ENCODE results near the gene MORN1. TPM values are rescaled to one million over a fixed set of nuclear protein-coding genes. Genes with fewer than 3 reads are reported as not detected.

The MORN1 gene
- total and polyA plus RNA-seq, 10 of the 15 experiments (the other 5 are each of a cell fraction or from before 2014, with no cell fraction given) = 0.76 to 7.9 (median 5.5) TPM

- CTCF ChIA-PET = interaction anchor here (2.5 kb wide), 1 partner anchor 67 kb away, joined by 8 read pairs; no protein-coding TSS in a partner anchor
- FAIRE-seq (no peak), DNase-seq (ENCODE audit: low read depth, low spot score) (no peak), ATAC-seq (no peak)
- TF ChIP-seq CHD2 (IDR thresholded peaks at IDR 0.05; ENCODE audit: borderline replicate concordance, low read depth, low read length) (no peak), GABPA (IDR thresholded peaks at IDR 0.05; ENCODE audit: low read depth) (no peak), FOXM1 (IDR thresholded peaks at IDR 0.05; ENCODE audit: low read depth, low read length) (no peak), IKZF1 (conservative IDR thresholded peaks at IDR 0.05) (no peak), USF1 (IDR thresholded peaks at IDR 0.05; ENCODE audit: borderline replicate concordance, extremely low read length, insufficient read depth, low read depth, low read length) (no peak), POLR2A (IDR thresholded peaks at IDR 0.05; ENCODE audit: low read depth, low read length) (no peak), NR2C1 (IDR thresholded peaks at IDR 0.05) (no peak), CEBPB (IDR thresholded peaks at IDR 0.05; ENCODE audit: borderline replicate concordance in 1 of 2, low read depth in 2 of 2, low read length in 2 of 2) (no peak), HDAC2 (IDR thresholded peaks at IDR 0.05) (no peak), TAF1 (IDR thresholded peaks at IDR 0.05; ENCODE audit: borderline replicate concordance, low read depth, low read length) (no peak), ZNF384 (IDR thresholded peaks at IDR 0.05; ENCODE audit: borderline replicate concordance, low read depth, low read length) (no peak), KDM1A (IDR thresholded peaks at IDR 0.05; ENCODE audit: borderline replicate concordance) (no peak), CREB1 (IDR thresholded peaks at IDR 0.05; ENCODE audit: low read depth) (no peak), YBX1 (IDR thresholded peaks at IDR 0.05) (no peak), NFYA (IDR thresholded peaks at IDR 0.05; ENCODE audit: borderline replicate concordance, low read depth, low read length) (no peak)
- TF ChIP-seq, protein P1, sequence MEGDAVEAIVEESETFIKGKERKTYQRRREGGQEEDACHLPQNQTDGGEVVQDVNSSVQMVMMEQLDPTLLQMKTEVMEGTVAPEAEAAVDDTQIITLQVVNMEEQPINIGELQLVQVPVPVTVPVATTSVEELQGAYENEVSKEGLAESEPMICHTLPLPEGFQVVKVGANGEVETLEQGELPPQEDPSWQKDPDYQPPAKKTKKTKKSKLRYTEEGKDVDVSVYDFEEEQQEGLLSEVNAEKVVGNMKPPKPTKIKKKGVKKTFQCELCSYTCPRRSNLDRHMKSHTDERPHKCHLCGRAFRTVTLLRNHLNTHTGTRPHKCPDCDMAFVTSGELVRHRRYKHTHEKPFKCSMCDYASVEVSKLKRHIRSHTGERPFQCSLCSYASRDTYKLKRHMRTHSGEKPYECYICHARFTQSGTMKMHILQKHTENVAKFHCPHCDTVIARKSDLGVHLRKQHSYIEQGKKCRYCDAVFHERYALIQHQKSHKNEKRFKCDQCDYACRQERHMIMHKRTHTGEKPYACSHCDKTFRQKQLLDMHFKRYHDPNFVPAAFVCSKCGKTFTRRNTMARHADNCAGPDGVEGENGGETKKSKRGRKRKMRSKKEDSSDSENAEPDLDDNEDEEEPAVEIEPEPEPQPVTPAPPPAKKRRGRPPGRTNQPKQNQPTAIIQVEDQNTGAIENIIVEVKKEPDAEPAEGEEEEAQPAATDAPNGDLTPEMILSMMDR (IDR thresholded peaks at IDR 0.05 in 2 of 3, conservative IDR thresholded peaks at IDR 0.05 in 1 of 3; ENCODE audit: control insufficient read depth in 2 of 3, extremely low read depth in 1 of 3, insufficient read depth in 1 of 3, low read depth in 3 of 3, low read length in 3 of 3) = no peak
- TF ChIP-seq, protein P2, sequence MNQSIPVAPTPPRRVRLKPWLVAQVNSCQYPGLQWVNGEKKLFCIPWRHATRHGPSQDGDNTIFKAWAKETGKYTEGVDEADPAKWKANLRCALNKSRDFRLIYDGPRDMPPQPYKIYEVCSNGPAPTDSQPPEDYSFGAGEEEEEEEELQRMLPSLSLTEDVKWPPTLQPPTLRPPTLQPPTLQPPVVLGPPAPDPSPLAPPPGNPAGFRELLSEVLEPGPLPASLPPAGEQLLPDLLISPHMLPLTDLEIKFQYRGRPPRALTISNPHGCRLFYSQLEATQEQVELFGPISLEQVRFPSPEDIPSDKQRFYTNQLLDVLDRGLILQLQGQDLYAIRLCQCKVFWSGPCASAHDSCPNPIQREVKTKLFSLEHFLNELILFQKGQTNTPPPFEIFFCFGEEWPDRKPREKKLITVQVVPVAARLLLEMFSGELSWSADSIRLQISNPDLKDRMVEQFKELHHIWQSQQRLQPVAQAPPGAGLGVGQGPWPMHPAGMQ (IDR thresholded peaks at IDR 0.05; ENCODE audit: borderline replicate concordance) = no peak
- H3K4me3 ChIP-seq = no peak overlapping the region; the same call in 1 of the 2 replicates
- no peaks in the 10 kb centered on the region for H3K9me3 ChIP-seq (replicated peaks; ENCODE audit: control insufficient read depth, insufficient read depth, low read length)
- peak overlapping the region; percentile 74; the same call in 1 of the 2 replicates for H3K4me2 ChIP-seq (ENCODE audit: control insufficient read depth, insufficient read depth)
- in situ Hi-C loops (cut with MboI) (no loop called here), intact Hi-C loops (cut with micrococcal nuclease; ENCODE audit: unreplicated experiment) (loop anchor here (5.0 kb wide), 2 partner anchors 86 to 116 kb away; partner anchors contain the start of gene SKI)
- SMC1A ChIA-PET (ENCODE audit: uncharacterized antibody, unreplicated experiment) = no interaction called here
- WGBS (ENCODE audit: insufficient coverage, insufficient replicate concordance, low lambda C conversion rate, missing lambda C conversion rate) = 62% methylated on average over 17 of the region's 18 CpGs
- no peaks in the 10 kb centered on the region for H4K20me1 ChIP-seq (ENCODE audit: control insufficient read depth, insufficient read depth)
- RAD21 ChIA-PET (ENCODE audit: unreplicated experiment) = no interaction called here
- BruUV-seq (replicated peaks) = no TSS peak
- peaks cover 0 to 3% of the 10 kb centered on the region in 2 experiments; a peak in 2 of 4 replicates for H3K36me3 ChIP-seq (ENCODE audit: control insufficient read depth in 2 of 2, insufficient read depth in 2 of 2, low read length in 1 of 2)
- H2AFZ ChIP-seq (ENCODE audit: control insufficient read depth, low read depth, low read length) = no peak overlapping the region
- no peaks in the 10 kb centered on the region for H3K79me2 ChIP-seq (ENCODE audit: control insufficient read depth, insufficient read depth, low read length)
- H3K27ac ChIP-seq (ENCODE audit: control insufficient read depth, insufficient read depth) = no peak overlapping the region
- no peak overlapping the region for H3K9ac ChIP-seq (ENCODE audit: control insufficient read depth, insufficient read depth, low read length)
- POLR2A ChIA-PET = interaction anchor here (1.4 kb wide), 1 partner anchor 13 kb away, joined by 4 read pairs; no protein-coding TSS in a partner anchor
- peaks cover 10% of the 10 kb centered on the region for H3K4me1 ChIP-seq (ENCODE audit: control insufficient read depth, insufficient read depth, low read length)
- H3K27me3 ChIP-seq (replicated peaks in 1 of 2; ENCODE audit: control insufficient read depth in 2 of 2, insufficient read depth in 2 of 2, low read length in 1 of 2) = no peaks in the 10 kb centered on the region
Observed at GRCh38 chr1:2313651-2314261, 77.6 kb downstream of the MORN1 start.

Measured in GM12878 (cell line).